H1 (cell line): ENCODE measurements around the gene SLPI.

ENCODE experiments used
- BCL11A ChIP-seq, 2 experiments: IDR thresholded peaks; one replicate each; pipeline ENCODE4 v1.6.1; 2011; ENCODE audit warnings: low read depth in 2 of 2, low read length in 2 of 2, mild to moderate bottlenecking in 2 of 2
- BRCA1 ChIP-seq: IDR thresholded peaks from 2 replicates; pipeline ENCODE4 v1.6.1; 2012; ENCODE audit warnings: low read depth, low read length, improper control_type of control experiment
- EP300 ChIP-seq, 2 experiments: IDR thresholded peaks; 1 replicate in 1 of 2; 2 replicates in 1 of 2; pipeline ENCODE4 v1.6.1; 2011 to 2012; ENCODE audit warnings: low read depth in 2 of 2, low read length in 2 of 2, mild to moderate bottlenecking in 2 of 2, borderline replicate concordance in 1 of 2, inconsistent platforms in 1 of 2, moderate library complexity in 1 of 2
- GABPA ChIP-seq: IDR thresholded peaks from 2 replicates; pipeline ENCODE4 v1.6.1; 2011; ENCODE audit warnings: mild to moderate bottlenecking, low read length, moderate library complexity, borderline replicate concordance; ENCODE audit not compliant: insufficient read depth
- PHF8 ChIP-seq: fragments of 200-600 bp; sonication (generic); conservative IDR thresholded peaks from 2 replicates; pipeline ENCODE4 v1.7.1; 2012; ENCODE audit warnings: low read depth, mild to moderate bottlenecking, inconsistent platforms, low read length, moderate library complexity
- POLR2AphosphoS5 ChIP-seq: IDR thresholded peaks from 2 replicates; pipeline ENCODE4 v1.6.1; 2011; ENCODE audit warnings: low read depth, low read length
- RAD21 ChIP-seq, 2 experiments: IDR thresholded peaks in 1 of 2; conservative IDR thresholded peaks in 1 of 2; 2 replicates each; pipeline ENCODE4 v1.6.1; 2011; ENCODE audit warnings: low read depth in 2 of 2, low read length in 2 of 2, improper control_type of control experiment in 1 of 2, inconsistent platforms in 1 of 2, mild to moderate bottlenecking in 1 of 2, moderate library complexity in 1 of 2
- SIN3A ChIP-seq, 2 experiments: IDR thresholded peaks in 1 of 2; conservative IDR thresholded peaks in 1 of 2; 2 replicates each; pipeline ENCODE4 v1.6.1; 2011 to 2012; ENCODE audit warnings: low read length in 2 of 2, improper control_type of control experiment in 1 of 2, low read depth in 1 of 2, mild to moderate bottlenecking in 1 of 2
- TAF1 ChIP-seq: IDR thresholded peaks from 2 replicates; pipeline ENCODE4 v1.6.1; 2011; ENCODE audit warnings: mild to moderate bottlenecking, low read depth, low read length
- TF ChIP-seq, protein P1 (sequence below), 3 experiments: IDR thresholded peaks; 1 replicate in 2 of 3; 2 replicates in 1 of 3; pipeline versions ENCODE4 v1.5.1 to v1.6.1; 2011; ENCODE audit warnings: low read length in 3 of 3, mild to moderate bottlenecking in 3 of 3, inconsistent platforms in 2 of 3, low read depth in 1 of 3, moderate library complexity in 1 of 3; ENCODE audit not compliant: insufficient read depth in 1 of 3; ENCODE audit errors: control extremely low read depth in 1 of 3
- TF ChIP-seq, protein P2 (sequence below): IDR thresholded peaks from 2 replicates; pipeline ENCODE4 v1.6.1; 2012; ENCODE audit warnings: inconsistent platforms
- TF ChIP-seq, protein P3 (sequence below): IDR thresholded peaks from 2 replicates; pipeline ENCODE4 v1.6.1; 2012; ENCODE audit warnings: inconsistent platforms

DNA sequence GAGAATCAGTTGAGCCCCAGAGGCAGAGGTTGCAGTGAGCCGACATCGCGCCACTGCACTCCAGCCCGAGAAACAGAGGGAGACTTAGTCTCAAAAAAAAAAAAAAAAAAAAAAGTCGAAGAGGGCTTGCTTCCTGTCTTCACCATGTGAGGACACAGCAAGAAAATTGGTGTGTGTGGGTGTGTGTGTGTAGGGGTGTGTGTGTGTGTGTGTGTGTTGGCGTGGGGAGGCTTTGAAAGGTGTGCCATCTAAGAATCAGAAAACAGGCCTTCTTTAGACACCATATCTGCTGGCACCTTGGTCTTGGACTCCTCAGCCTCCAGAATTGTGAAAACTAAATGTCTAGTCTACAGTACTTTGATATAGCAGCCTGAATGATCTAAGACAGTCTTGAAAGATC is 45.4 kb upstream of the SLPI start:
- TF ChIP-seq EP300 (IDR thresholded peaks at IDR 0.05; ENCODE audit: borderline replicate concordance in 1 of 2, low read depth in 2 of 2, low read length in 2 of 2) (no peak), PHF8 (no peak), SIN3A (conservative IDR thresholded peaks at IDR 0.05 in 1 of 2, IDR thresholded peaks at IDR 0.05 in 1 of 2; ENCODE audit: low read depth in 1 of 2, low read length in 2 of 2) (no peak), GABPA (no peak), BRCA1 (no peak), POLR2AphosphoS5 (no peak), TAF1 (no peak), RAD21 (IDR thresholded peaks at IDR 0.05 in 1 of 2, conservative IDR thresholded peaks at IDR 0.05 in 1 of 2; ENCODE audit: low read depth in 2 of 2, low read length in 2 of 2) (no peak), BCL11A (IDR thresholded peaks at IDR 0.05; ENCODE audit: low read depth in 2 of 2, low read length in 2 of 2) (no peak)
- TF ChIP-seq, protein P1, sequence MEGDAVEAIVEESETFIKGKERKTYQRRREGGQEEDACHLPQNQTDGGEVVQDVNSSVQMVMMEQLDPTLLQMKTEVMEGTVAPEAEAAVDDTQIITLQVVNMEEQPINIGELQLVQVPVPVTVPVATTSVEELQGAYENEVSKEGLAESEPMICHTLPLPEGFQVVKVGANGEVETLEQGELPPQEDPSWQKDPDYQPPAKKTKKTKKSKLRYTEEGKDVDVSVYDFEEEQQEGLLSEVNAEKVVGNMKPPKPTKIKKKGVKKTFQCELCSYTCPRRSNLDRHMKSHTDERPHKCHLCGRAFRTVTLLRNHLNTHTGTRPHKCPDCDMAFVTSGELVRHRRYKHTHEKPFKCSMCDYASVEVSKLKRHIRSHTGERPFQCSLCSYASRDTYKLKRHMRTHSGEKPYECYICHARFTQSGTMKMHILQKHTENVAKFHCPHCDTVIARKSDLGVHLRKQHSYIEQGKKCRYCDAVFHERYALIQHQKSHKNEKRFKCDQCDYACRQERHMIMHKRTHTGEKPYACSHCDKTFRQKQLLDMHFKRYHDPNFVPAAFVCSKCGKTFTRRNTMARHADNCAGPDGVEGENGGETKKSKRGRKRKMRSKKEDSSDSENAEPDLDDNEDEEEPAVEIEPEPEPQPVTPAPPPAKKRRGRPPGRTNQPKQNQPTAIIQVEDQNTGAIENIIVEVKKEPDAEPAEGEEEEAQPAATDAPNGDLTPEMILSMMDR (IDR thresholded peaks at IDR 0.05; ENCODE audit: control extremely low read depth in 1 of 3, insufficient read depth in 1 of 3, low read depth in 1 of 3, low read length in 3 of 3) = no peak
- TF ChIP-seq, protein P2, sequence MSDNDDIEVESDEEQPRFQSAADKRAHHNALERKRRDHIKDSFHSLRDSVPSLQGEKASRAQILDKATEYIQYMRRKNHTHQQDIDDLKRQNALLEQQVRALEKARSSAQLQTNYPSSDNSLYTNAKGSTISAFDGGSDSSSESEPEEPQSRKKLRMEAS = no peak
- TF ChIP-seq, protein P3, sequence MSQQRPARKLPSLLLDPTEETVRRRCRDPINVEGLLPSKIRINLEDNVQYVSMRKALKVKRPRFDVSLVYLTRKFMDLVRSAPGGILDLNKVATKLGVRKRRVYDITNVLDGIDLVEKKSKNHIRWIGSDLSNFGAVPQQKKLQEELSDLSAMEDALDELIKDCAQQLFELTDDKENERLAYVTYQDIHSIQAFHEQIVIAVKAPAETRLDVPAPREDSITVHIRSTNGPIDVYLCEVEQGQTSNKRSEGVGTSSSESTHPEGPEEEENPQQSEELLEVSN = no peak
